K562 (cell line): ENCODE measurements around the gene UBA52. TPM values are rescaled to one million over a fixed set of nuclear protein-coding genes. Genes with fewer than 3 reads are reported as not detected.

Experiments
- ATAC-seq: fragments of 200-7000 bp; cut with Tn5 transposase; 3 replicates; pipeline ENCODE4 v1.9.1; 2020; ENCODE audit warnings: moderate library complexity
- BruUV-seq: library from RNA; stranded (reverse); fragments of 400-500 nt; replicated peaks from 2 replicates; lab custom pipeline; 2021; lab: Mats Ljungman, UMichigan
- CTCF ChIA-PET: fragments of 300-600 bp; formaldehyde crosslinking; extraction: SDS; loops from one replicate; lab custom pipeline; 2021; ENCODE audit warnings: low intra/inter-chr PET ratio; lab: Yijun Ruan, JAX
- POLR2A ChIA-PET: fragments of 300-600, 350-650 bp; sonication (Branson Sonifier 250); formaldehyde crosslinking; extraction: SDS; loops from one replicate; lab custom pipeline; 2021; ENCODE audit warnings: antibody characterized with exemption, inconsistent platforms; lab: Yijun Ruan, JAX
- DNase-seq, 4 experiments: peaks; one replicate each; pipeline versions ENCODE4 v3.0.0 to v3.0.0-alpha.2; 2011 to 2018; ENCODE audit warnings: low spot score in 3 of 4, mixed read lengths in 3 of 4; ENCODE audit errors: extremely low read depth in 1 of 4
- FAIRE-seq: peaks from 2 replicates; lab custom pipeline; 2011; peaks lifted over from hg19 to GRCh38; lab: Jason Lieb, UNC
- H2AFZ ChIP-seq: 2 replicates; pipeline ENCODE4 v1.6.0; 2011; ENCODE audit warnings: low read depth, low read length, control low read depth, inconsistent platforms
- H3K27ac ChIP-seq: fragments of 200-600 bp; 3 replicates; pipeline ENCODE4 v1.8.0; 2011; ENCODE audit warnings: low read depth, mild to moderate bottlenecking, control low read depth, inconsistent platforms, low read length, moderate library complexity, mixed read lengths; ENCODE audit errors: extremely low read depth
- H3K27me3 ChIP-seq, 2 experiments: fragments of 300-600 bp in 1 of 2; 2 replicates in 1 of 2; 3 replicates in 1 of 2; pipeline versions ENCODE4 v1.6.0 to v1.8.0; 2011; ENCODE audit warnings: inconsistent platforms in 2 of 2, low read length in 2 of 2, mild to moderate bottlenecking in 1 of 2, mixed read lengths in 1 of 2, moderate library complexity in 1 of 2; ENCODE audit not compliant: control insufficient read depth in 2 of 2, insufficient read depth in 2 of 2
- H3K36me3 ChIP-seq: fragments of 300-600 bp; 3 replicates; pipeline ENCODE4 v1.8.0; 2011; ENCODE audit warnings: mild to moderate bottlenecking, low read length, inconsistent platforms; ENCODE audit not compliant: control insufficient read depth, insufficient read depth
- H3K4me1 ChIP-seq, 2 experiments: fragments of 200-600 bp in 1 of 2; replicated peaks in 1 of 2; 2 replicates in 1 of 2; 3 replicates in 1 of 2; pipeline versions ENCODE4 v1.5.1 to v1.8.0; 2011; ENCODE audit warnings: inconsistent platforms in 2 of 2, low read length in 2 of 2, mild to moderate bottlenecking in 1 of 2, mixed read lengths in 1 of 2, moderate library complexity in 1 of 2; ENCODE audit not compliant: control insufficient read depth in 2 of 2, insufficient read depth in 2 of 2
- H3K4me2 ChIP-seq: 2 replicates; pipeline ENCODE4 v1.6.1; 2011; ENCODE audit warnings: low read length, control low read depth, inconsistent platforms, mixed read lengths; ENCODE audit not compliant: insufficient read depth
- H3K4me3 ChIP-seq: fragments of 200-600 bp; sonication (generic), shearing (Covaris generic); 2 replicates; pipeline ENCODE4 v1.5.1; 2016; ENCODE audit warnings: control low read depth, inconsistent platforms
- H3K79me2 ChIP-seq: fragments of 200-600 bp; 3 replicates; pipeline ENCODE4 v1.8.0; 2011; ENCODE audit warnings: low read length, inconsistent platforms; ENCODE audit not compliant: control insufficient read depth, insufficient read depth
- H3K9ac ChIP-seq, 2 experiments: 2 replicates each; pipeline versions ENCODE4 v1.6.0 to v1.6.1; 2011; ENCODE audit warnings: low read depth in 2 of 2, low read length in 2 of 2, control low read depth in 1 of 2, inconsistent platforms in 1 of 2, mild to moderate bottlenecking in 1 of 2, mixed read lengths in 1 of 2; ENCODE audit not compliant: insufficient read depth in 1 of 2
- H3K9me1 ChIP-seq: one replicate; pipeline ENCODE4 v1.6.0; 2011; ENCODE audit warnings: inconsistent platforms, mild to moderate bottlenecking, low read length, moderate library complexity; ENCODE audit not compliant: control insufficient read depth, insufficient read depth
- H3K9me3 ChIP-seq: replicated peaks from 2 replicates; pipeline ENCODE4 v1.5.1; 2011; ENCODE audit warnings: low read depth, low read length, inconsistent platforms; ENCODE audit not compliant: control insufficient read depth, insufficient read depth
- H4K20me1 ChIP-seq: replicated peaks from 2 replicates; pipeline ENCODE4 v1.6.1; 2011; ENCODE audit warnings: low read length, inconsistent platforms, mixed read lengths; ENCODE audit not compliant: control insufficient read depth, insufficient read depth
- DPF2 ChIP-seq: fragments of 450-650 bp; IDR thresholded peaks from 2 replicates; pipeline ENCODE4 v1.6.1; 2016
- HNRNPH1 ChIP-seq: fragments of 200-400 bp; formaldehyde crosslinking; optimal IDR thresholded peaks from 2 replicates; pipeline ENCODE3; 2017; ENCODE audit warnings: low read depth, mild to moderate bottlenecking, low read length, moderate library complexity
- MTA1 ChIP-seq: fragments of 450-650 bp; IDR thresholded peaks from 2 replicates; pipeline ENCODE4 v1.6.1; 2017; ENCODE audit warnings: borderline replicate concordance
- NEUROD1 ChIP-seq: fragments of 150-350 bp; IDR thresholded peaks from 2 replicates; pipeline ENCODE4 v1.6.1; 2014; ENCODE audit warnings: borderline replicate concordance, low read length, low read depth; ENCODE audit not compliant: partially characterized antibody
- NFE2 ChIP-seq: IDR thresholded peaks from 2 replicates; pipeline ENCODE4 v1.6.1; 2014; ENCODE audit warnings: antibody characterized with exemption, low read depth
- NFE2L1 ChIP-seq: fragments of 450-650 bp; IDR thresholded peaks from 2 replicates; pipeline ENCODE4 v1.6.1; 2016; ENCODE audit warnings: missing genetic modification characterization, low read depth, mild to moderate bottlenecking, missing compliant biosample characterization, moderate library complexity, borderline replicate concordance
- ZNF41 ChIP-seq: fragments of 250-450 bp; sonication (Bioruptor Pico); conservative IDR thresholded peaks from 2 replicates; pipeline ENCODE4 v1.4.0; 2020; ENCODE audit warnings: mild to moderate bottlenecking
- ZNF699 ChIP-seq: fragments of 250-450 bp; sonication (Bioruptor Pico); IDR thresholded peaks from 2 replicates; pipeline ENCODE4 v1.8.0; 2021; ENCODE audit warnings: mild to moderate bottlenecking, moderate library complexity; ENCODE audit not compliant: insufficient replicate concordance
- WGBS: fragments of 100-300 bp; shearing (Covaris generic); methylation state at CpG from one replicate; pipeline ENCODE4 v1.1.6; 2016; ENCODE audit warnings: low coverage, mixed read lengths; ENCODE audit not compliant: insufficient coverage; ENCODE audit errors: missing lambda C conversion rate; 5-methylcytosine and 5-hydroxymethylcytosine counted together
- in situ Hi-C: fragments of 300-500 bp; cut with MboI; formaldehyde crosslinking; loops from 4 replicates; pipeline ENCODE4 v1.15.0; 2018; ENCODE audit warnings: inconsistent platforms, mixed read lengths
- intact Hi-C: fragments of 100-400 bp; cut with micrococcal nuclease; formaldehyde crosslinking; loops from 2 replicates; pipeline ENCODE4 v1.14.2; 2022
- polyA plus RNA-seq, 8 experiments: library from polyadenylated mRNA; depleted of rRNA in 4 of 8; stranded (reverse) in 5 of 8; unstranded in 3 of 8; fragments of >200 nt; fragmentation: Nextera tagmentation in 2 of 8; fragmentation: Illumina TruSeq in 1 of 8; extraction: Ambion mirVana in 2 of 8; extraction: Trizol in 1 of 8; gene quantifications; 2 replicates each; pipeline versions ENCODE4 v1.2.1 to v1.2.3, GENCODE V29; 2011 to 2014; ENCODE audit warnings: inconsistent platforms in 1 of 8, missing spikeins in 1 of 8
- total RNA-seq, 7 experiments: library from RNA; depleted of rRNA in 6 of 7; stranded (reverse); fragments of >200 nt in 6 of 7; fragmentation: Illumina TruSeq in 2 of 7; extraction: Trizol in 2 of 7; gene quantifications; 2 replicates each; pipeline versions ENCODE4 v1.2.1 to v1.2.3, GENCODE V29; 2011 to 2021; ENCODE audit warnings: low replicate concordance in 1 of 7
- TF ChIP-seq, protein P1 (sequence below): fragments of 250-450 bp; sonication (Bioruptor Pico); IDR thresholded peaks from 2 replicates; pipeline ENCODE4 v1.5.0; 2021; ENCODE audit warnings: mild to moderate bottlenecking, borderline replicate concordance
- TF ChIP-seq, protein P2 (sequence below): sonication (generic); formaldehyde crosslinking; IDR thresholded peaks from 2 replicates; pipeline ENCODE4 v1.8.0; 2022; ENCODE audit warnings: missing genetic modification reagents, mild to moderate bottlenecking, moderate library complexity, borderline replicate concordance

UBA52 gene
- total and polyA plus RNA-seq, 9 of the 15 experiments (the other 6 are each of a cell fraction or from before 2014, with no cell fraction given), result 1,110 to 2,751 (median 1,733) TPM

DNA sequence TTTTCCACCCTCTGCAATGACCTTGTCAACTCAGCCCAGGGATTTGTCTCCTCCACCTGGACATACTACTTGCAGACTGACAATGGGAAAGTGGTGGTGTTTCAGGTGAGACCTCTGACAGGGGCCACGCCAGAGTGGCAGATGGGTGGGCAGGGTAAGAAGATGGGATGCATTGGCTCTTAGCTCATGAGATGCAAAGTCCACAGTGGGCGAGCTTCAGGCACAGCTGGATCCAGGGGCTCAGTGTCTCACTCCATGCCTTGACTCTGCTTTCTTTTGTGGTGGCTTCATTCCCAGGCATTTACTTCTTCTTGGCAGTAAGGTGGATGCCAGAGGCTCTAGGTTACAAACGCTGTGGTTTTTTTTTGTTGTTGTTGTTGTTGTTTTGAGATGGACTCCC is 44.4 kb downstream of the UBA52 start:
- DNase-seq, result no peak
- no peak overlapping the region for H3K4me3 ChIP-seq
- H3K4me1 ChIP-seq, result peaks cover 0 to 35% of the 10 kb centered on the region in 2 experiments; a peak in 2 of 5 replicates
- ATAC-seq, result no peak
- CTCF ChIA-PET, result no interaction called here
- TF ChIP-seq, protein P1, sequence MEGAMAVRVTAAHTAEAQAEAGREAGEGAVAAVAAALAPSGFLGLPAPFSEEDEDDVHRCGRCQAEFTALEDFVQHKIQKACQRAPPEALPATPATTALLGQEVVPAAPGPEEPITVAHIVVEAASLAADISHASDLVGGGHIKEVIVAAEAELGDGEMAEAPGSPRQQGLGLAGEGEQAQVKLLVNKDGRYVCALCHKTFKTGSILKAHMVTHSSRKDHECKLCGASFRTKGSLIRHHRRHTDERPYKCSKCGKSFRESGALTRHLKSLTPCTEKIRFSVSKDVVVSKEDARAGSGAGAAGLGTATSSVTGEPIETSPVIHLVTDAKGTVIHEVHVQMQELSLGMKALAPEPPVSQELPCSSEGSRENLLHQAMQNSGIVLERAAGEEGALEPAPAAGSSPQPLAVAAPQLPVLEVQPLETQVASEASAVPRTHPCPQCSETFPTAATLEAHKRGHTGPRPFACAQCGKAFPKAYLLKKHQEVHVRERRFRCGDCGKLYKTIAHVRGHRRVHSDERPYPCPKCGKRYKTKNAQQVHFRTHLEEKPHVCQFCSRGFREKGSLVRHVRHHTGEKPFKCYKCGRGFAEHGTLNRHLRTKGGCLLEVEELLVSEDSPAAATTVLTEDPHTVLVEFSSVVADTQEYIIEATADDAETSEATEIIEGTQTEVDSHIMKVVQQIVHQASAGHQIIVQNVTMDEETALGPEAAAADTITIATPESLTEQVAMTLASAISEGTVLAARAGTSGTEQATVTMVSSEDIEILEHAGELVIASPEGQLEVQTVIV, result no peak
- TF ChIP-seq MTA1, result no peak
- TF ChIP-seq NFE2, result no peak
- no peak for TF ChIP-seq ZNF41 (CRISPR knock-in tag)
- TF ChIP-seq NFE2L1, result no peak
- no peak for TF ChIP-seq NEUROD1
- TF ChIP-seq ZNF699 (CRISPR knock-in tag), result no peak
- no peak for TF ChIP-seq DPF2
- TF ChIP-seq, protein P2, sequence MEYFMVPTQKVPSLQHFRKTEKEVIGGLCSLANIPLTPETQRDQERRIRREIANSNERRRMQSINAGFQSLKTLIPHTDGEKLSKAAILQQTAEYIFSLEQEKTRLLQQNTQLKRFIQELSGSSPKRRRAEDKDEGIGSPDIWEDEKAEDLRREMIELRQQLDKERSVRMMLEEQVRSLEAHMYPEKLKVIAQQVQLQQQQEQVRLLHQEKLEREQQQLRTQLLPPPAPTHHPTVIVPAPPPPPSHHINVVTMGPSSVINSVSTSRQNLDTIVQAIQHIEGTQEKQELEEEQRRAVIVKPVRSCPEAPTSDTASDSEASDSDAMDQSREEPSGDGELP (CRISPR knock-in tag), result no peak
- TF ChIP-seq HNRNPH1, result no peak
- H2AFZ ChIP-seq, result no peak overlapping the region
- H3K27me3 ChIP-seq, result peaks cover 28 to 50% of the 10 kb centered on the region in 2 experiments
- no peak overlapping the region; a peak in 1 of 4 replicates for H3K9ac ChIP-seq
- peaks cover 11% of the 10 kb centered on the region for H4K20me1 ChIP-seq
- no peak overlapping the region for H3K27ac ChIP-seq
- H3K36me3 ChIP-seq, result no peaks in the 10 kb centered on the region
- in situ Hi-C loops, result no loop called here
- no peak overlapping the region for H3K4me2 ChIP-seq
- H3K9me3 ChIP-seq, result no peaks in the 10 kb centered on the region
- intact Hi-C loops, result no loop called here
- no peak for FAIRE-seq
- POLR2A ChIA-PET, result interaction anchor here (0.7 to 0.9 kb wide), 2 partner anchors 12 to 19 kb away, joined by 3 read pairs; no protein-coding TSS in a partner anchor
- 4% methylated on average over 3 of the region's 3 CpGs for WGBS
- no TSS peak for BruUV-seq
- H3K9me1 ChIP-seq, result no peaks in the 10 kb centered on the region
- no peaks in the 10 kb centered on the region for H3K79me2 ChIP-seq
